Gastrocnemius medialis (tissue), 4 donors: ENCODE measurements around the gene INPP4B.

ENCODE experiments used
- POLR2A ChIP-seq, 2 donors: fragments of 450-650 bp; IDR thresholded peaks; one replicate each; pipeline ENCODE4 v1.6.1; 2017; ENCODE audit warnings: antibody characterized with exemption in 2 of 2, mild to moderate bottlenecking in 2 of 2, moderate library complexity in 2 of 2
- TF ChIP-seq, protein P1 (sequence below), 5 experiments: fragments of 450-650 bp in 3 of 5; fragments of 200-600 bp in 2 of 5; sonication (generic) in 2 of 5; IDR thresholded peaks in 4 of 5; conservative IDR thresholded peaks in 1 of 5; 1 replicate in 4 of 5; 2 replicates in 1 of 5; pipeline ENCODE4 v1.5.1; 2016 to 2019; ENCODE audit warnings: antibody characterized with exemption in 5 of 5, mild to moderate bottlenecking in 3 of 5, moderate library complexity in 3 of 5

- no peak for TF ChIP-seq POLR2A (IDR thresholded peaks at IDR 0.05)
- TF ChIP-seq, protein P1, sequence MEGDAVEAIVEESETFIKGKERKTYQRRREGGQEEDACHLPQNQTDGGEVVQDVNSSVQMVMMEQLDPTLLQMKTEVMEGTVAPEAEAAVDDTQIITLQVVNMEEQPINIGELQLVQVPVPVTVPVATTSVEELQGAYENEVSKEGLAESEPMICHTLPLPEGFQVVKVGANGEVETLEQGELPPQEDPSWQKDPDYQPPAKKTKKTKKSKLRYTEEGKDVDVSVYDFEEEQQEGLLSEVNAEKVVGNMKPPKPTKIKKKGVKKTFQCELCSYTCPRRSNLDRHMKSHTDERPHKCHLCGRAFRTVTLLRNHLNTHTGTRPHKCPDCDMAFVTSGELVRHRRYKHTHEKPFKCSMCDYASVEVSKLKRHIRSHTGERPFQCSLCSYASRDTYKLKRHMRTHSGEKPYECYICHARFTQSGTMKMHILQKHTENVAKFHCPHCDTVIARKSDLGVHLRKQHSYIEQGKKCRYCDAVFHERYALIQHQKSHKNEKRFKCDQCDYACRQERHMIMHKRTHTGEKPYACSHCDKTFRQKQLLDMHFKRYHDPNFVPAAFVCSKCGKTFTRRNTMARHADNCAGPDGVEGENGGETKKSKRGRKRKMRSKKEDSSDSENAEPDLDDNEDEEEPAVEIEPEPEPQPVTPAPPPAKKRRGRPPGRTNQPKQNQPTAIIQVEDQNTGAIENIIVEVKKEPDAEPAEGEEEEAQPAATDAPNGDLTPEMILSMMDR (IDR thresholded peaks at IDR 0.05 in 4 of 5, conservative IDR thresholded peaks at IDR 0.05 in 1 of 5) = no peak
These were observed 690.8 kb downstream of the INPP4B start for GRCh38 chr4:142155347-142155746.
